Type B pancreatic cell (in vitro differentiated cells): Measurements from ENCODE around the gene RNF224. TPM values are rescaled to one million over a fixed set of nuclear protein-coding genes. Genes with fewer than 3 reads are reported as not detected.

ENCODE experiments used
- DNase-seq: peaks from one replicate; pipeline ENCODE4 v3.0.0; 2021; ENCODE audit warnings: mixed read lengths; ENCODE audit not compliant: unreplicated experiment; ENCODE audit errors: extremely low spot score
- H3K27ac Mint-ChIP-seq: 2 replicates; pipeline ENCODE4 v1.8.0; 2021; ENCODE audit warnings: mild to moderate bottlenecking, mixed read lengths
- H3K27me3 Mint-ChIP-seq: 2 replicates; pipeline ENCODE4 v1.8.0; 2021; ENCODE audit warnings: mixed read lengths
- H3K36me3 Mint-ChIP-seq: 2 replicates; pipeline ENCODE4 v1.8.0; 2021; ENCODE audit warnings: mixed read lengths
- H3K4me1 Mint-ChIP-seq: one replicate; pipeline ENCODE4 v1.8.0; 2021; ENCODE audit warnings: mixed read lengths; ENCODE audit not compliant: unreplicated experiment
- H3K4me3 Mint-ChIP-seq: 2 replicates; pipeline ENCODE4 v1.8.0; 2021; ENCODE audit warnings: mild to moderate bottlenecking, mixed read lengths
- H3K9me3 Mint-ChIP-seq: 2 replicates; pipeline ENCODE4 v1.8.0; 2021; ENCODE audit warnings: mixed read lengths
- CTCF ChIP-seq: fragments of 200-600 bp; sonication (generic); conservative IDR thresholded peaks from 2 replicates; pipeline ENCODE4 v1.5.0; 2021; ENCODE audit warnings: antibody characterized with exemption, mild to moderate bottlenecking
- total RNA-seq: library from RNA; stranded (reverse); gene quantifications from 2 replicates; pipeline ENCODE4 v1.2.1, GENCODE V29; 2021; ENCODE audit warnings: low replicate concordance

The RNF224 gene
- total RNA-seq, 1 donor from 2014 or later, result 0.48 TPM

DNA sequence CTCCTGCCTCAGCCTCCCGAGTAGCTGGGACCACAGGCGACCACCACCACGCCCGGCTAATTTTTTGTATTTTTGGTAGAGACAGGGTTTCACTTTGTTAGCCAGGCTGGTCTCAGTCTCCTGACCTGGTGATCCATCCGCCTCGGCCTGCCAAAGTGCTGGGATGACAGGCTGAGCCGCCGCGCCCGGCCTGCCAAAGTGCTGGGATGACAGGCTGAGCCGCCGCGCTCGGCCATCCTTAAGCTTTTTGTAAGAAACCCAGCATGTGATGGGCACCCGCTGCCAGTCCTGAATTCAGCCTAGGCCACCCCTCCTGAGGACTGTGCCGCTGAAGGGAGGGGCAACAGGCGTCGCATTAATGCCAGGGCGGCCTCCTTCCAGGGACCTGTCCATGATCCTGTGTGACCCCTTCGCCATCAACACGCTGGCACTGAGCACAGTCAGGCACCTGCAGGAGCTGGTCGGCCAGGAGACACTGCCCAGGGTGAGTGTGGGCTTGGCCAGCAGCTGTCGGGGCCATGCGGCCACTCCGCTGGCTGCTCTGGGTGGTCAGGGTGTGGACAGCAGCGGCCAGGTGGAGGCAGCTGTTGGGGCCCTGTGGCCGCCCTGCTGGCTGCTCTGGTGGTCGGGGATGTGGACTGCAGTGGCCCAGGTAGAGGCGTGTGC lies 38.3 kb downstream of the RNF224 start:
- no peak for TF ChIP-seq CTCF
- H3K9me3 Mint-ChIP-seq, result no peaks in the 10 kb centered on the region
- no peak overlapping the region for H3K27ac Mint-ChIP-seq
- no peaks in the 10 kb centered on the region for H3K36me3 Mint-ChIP-seq
- H3K27me3 Mint-ChIP-seq, result no peaks in the 10 kb centered on the region
- DNase-seq, result no peak
- H3K4me3 Mint-ChIP-seq, result no peak overlapping the region
- H3K4me1 Mint-ChIP-seq, result no peaks in the 10 kb centered on the region

GRCh38 chr9:137266162-137266527 lies 38.8 kb downstream of the RNF224 start:
- no peak overlapping the region for H3K27ac Mint-ChIP-seq
- no peak overlapping the region for H3K4me3 Mint-ChIP-seq
- no peaks in the 10 kb centered on the region for H3K4me1 Mint-ChIP-seq
- DNase-seq, result no peak
- no peaks in the 10 kb centered on the region for H3K9me3 Mint-ChIP-seq
- no peaks in the 10 kb centered on the region for H3K27me3 Mint-ChIP-seq
- no peak for TF ChIP-seq CTCF
- H3K36me3 Mint-ChIP-seq, result no peaks in the 10 kb centered on the region

GRCh38 chr9:137266585-137267453 lies 39.5 kb downstream of the RNF224 start:
- H3K4me1 Mint-ChIP-seq, result no peaks in the 10 kb centered on the region
- no peaks in the 10 kb centered on the region for H3K27me3 Mint-ChIP-seq
- H3K27ac Mint-ChIP-seq, result no peak overlapping the region
- H3K4me3 Mint-ChIP-seq, result no peak overlapping the region
- no peaks in the 10 kb centered on the region for H3K9me3 Mint-ChIP-seq
- no peaks in the 10 kb centered on the region for H3K36me3 Mint-ChIP-seq
- no peak for TF ChIP-seq CTCF
- no peak for DNase-seq

DNA sequence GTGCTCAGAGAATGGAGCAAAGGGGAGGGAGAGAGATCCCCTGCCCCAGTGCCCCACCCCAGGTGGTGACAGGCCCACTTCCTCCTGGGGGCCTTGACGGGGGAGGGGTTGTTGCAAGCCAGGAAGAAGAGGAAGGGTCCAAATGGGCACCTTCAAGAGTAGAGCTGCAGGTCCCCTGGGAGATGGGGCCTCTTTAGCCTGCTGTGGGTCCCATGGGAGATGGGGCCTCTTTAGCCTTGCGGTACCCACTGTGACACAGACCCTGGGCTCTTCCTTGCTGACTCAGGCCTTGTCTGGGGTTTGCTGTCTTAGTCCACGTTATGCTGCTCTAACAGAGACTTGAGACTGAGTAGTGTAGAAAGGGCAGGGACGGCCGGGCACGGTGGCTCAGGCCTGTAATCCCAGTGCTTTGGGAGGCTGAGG lies 40.6 kb downstream of the RNF224 start:
- no peak for TF ChIP-seq CTCF
- Mint-ChIP-seq H3K4me1 (no peaks in the 10 kb centered on the region), H3K36me3 (no peaks in the 10 kb centered on the region), H3K27ac (no peak overlapping the region), H3K9me3 (no peaks in the 10 kb centered on the region), H3K4me3 (no peak overlapping the region), H3K27me3 (no peaks in the 10 kb centered on the region)
- no peak for DNase-seq

GRCh38 chr9:137268538-137269201 lies 41.4 kb downstream of the RNF224 start:
- no peak for DNase-seq
- no peak for TF ChIP-seq CTCF
- H3K9me3 Mint-ChIP-seq, result no peaks in the 10 kb centered on the region
- no peak overlapping the region for H3K4me3 Mint-ChIP-seq
- H3K27ac Mint-ChIP-seq, result peak overlapping the region; percentile 25
- H3K4me1 Mint-ChIP-seq, result no peaks in the 10 kb centered on the region
- H3K36me3 Mint-ChIP-seq, result no peaks in the 10 kb centered on the region
- H3K27me3 Mint-ChIP-seq, result no peaks in the 10 kb centered on the region
